HepG2 (cell line): Measurements from ENCODE around the gene DNM1.

ENCODE experiments used
- RAD51 ChIP-seq: fragments of 450-650 bp; IDR thresholded peaks from 2 replicates; pipeline ENCODE4 v1.6.1; 2016; ENCODE audit warnings: borderline replicate concordance
- ZNF235 ChIP-seq: sonication (generic); formaldehyde crosslinking; IDR thresholded peaks from 2 replicates; pipeline ENCODE4 v1.8.1; 2023; ENCODE audit warnings: mild to moderate bottlenecking, missing genetic modification reagents, borderline replicate concordance

GRCh38 chr9:128232528-128233428 is 29.6 kb downstream of the DNM1 start:
- TF ChIP-seq ZNF235 (CRISPR knock-in tag): no peak
- no peak for TF ChIP-seq RAD51
